K562 (cell line): ENCODE results near the gene NBPF14. TPM values are rescaled to one million over a fixed set of nuclear protein-coding genes. Genes with fewer than 3 reads are reported as not detected.
A peak's percentile ranks its signal among the peaks of the same experiment; 100 is the strongest.

ENCODE experiments used
- DDX20 ChIP-seq: fragments of 450-650 bp; IDR thresholded peaks from 2 replicates; pipeline ENCODE4 v1.6.1; 2016; ENCODE audit warnings: missing genetic modification characterization, low read depth, mild to moderate bottlenecking, missing compliant biosample characterization, moderate library complexity
- GATAD2A ChIP-seq: fragments of 450-650 bp; IDR thresholded peaks from 2 replicates; pipeline ENCODE4 v1.6.1; 2017
- HCFC1 ChIP-seq: IDR thresholded peaks from 2 replicates; pipeline ENCODE4 v1.6.1; 2012; ENCODE audit warnings: low read depth, low read length, improper control_type of control experiment
- ILF3 ChIP-seq: fragments of 450-650 bp; IDR thresholded peaks from 2 replicates; pipeline ENCODE4 v1.6.1; 2018; ENCODE audit warnings: antibody characterized with exemption, mild to moderate bottlenecking, moderate library complexity, borderline replicate concordance
- IRF2 ChIP-seq: sonication (generic); formaldehyde crosslinking; IDR thresholded peaks from 2 replicates; pipeline ENCODE4 v1.8.1; 2022; ENCODE audit warnings: mild to moderate bottlenecking, missing genetic modification reagents
- POLR2AphosphoS5 ChIP-seq: IDR thresholded peaks from 2 replicates; pipeline ENCODE4 v1.6.1; 2011; ENCODE audit warnings: mild to moderate bottlenecking, low read depth, low read length, moderate library complexity; ENCODE audit not compliant: control insufficient read depth, insufficient read depth
- POLR2H ChIP-seq: IDR thresholded peaks from 2 replicates; pipeline ENCODE4 v1.6.1; 2016; ENCODE audit warnings: missing genetic modification characterization, low read depth, mild to moderate bottlenecking, control low read depth, missing compliant biosample characterization, moderate library complexity
- SMARCA4 ChIP-seq: fragments of 450-650 bp; IDR thresholded peaks from 2 replicates; pipeline ENCODE4 v1.6.1; 2016
- ZNF316 ChIP-seq: fragments of 450-650 bp; IDR thresholded peaks from 2 replicates; pipeline ENCODE4 v1.6.1; 2016
- ZNF324 ChIP-seq: fragments of 250-450 bp; sonication (Bioruptor Pico); IDR thresholded peaks from 2 replicates; pipeline ENCODE4 v1.4.0; 2020; ENCODE audit warnings: mild to moderate bottlenecking
- polyA plus RNA-seq, 8 experiments: library from polyadenylated mRNA; depleted of rRNA in 4 of 8; stranded (reverse) in 5 of 8; unstranded in 3 of 8; fragments of >200 nt; fragmentation: Nextera tagmentation in 2 of 8; fragmentation: Illumina TruSeq in 1 of 8; extraction: Ambion mirVana in 2 of 8; extraction: Trizol in 1 of 8; gene quantifications; 2 replicates each; pipeline versions ENCODE4 v1.2.1 to v1.2.3, GENCODE V29; 2011 to 2014; ENCODE audit warnings: inconsistent platforms in 1 of 8, missing spikeins in 1 of 8
- total RNA-seq, 7 experiments: library from RNA; depleted of rRNA in 6 of 7; stranded (reverse); fragments of >200 nt in 6 of 7; fragmentation: Illumina TruSeq in 2 of 7; extraction: Trizol in 2 of 7; gene quantifications; 2 replicates each; pipeline versions ENCODE4 v1.2.1 to v1.2.3, GENCODE V29; 2011 to 2021; ENCODE audit warnings: low replicate concordance in 1 of 7
- TF ChIP-seq, protein P1 (sequence below): sonication (generic); formaldehyde crosslinking; IDR thresholded peaks from 2 replicates; pipeline ENCODE4 v1.8.0; 2022; ENCODE audit warnings: mild to moderate bottlenecking, missing genetic modification reagents
- TF ChIP-seq, protein P2 (sequence below), 2 experiments: IDR thresholded peaks; 2 replicates each; pipeline ENCODE4 v1.6.1; 2011; ENCODE audit warnings: borderline replicate concordance in 1 of 2, control low read depth in 1 of 2, low read depth in 1 of 2, low read length in 1 of 2, mild to moderate bottlenecking in 1 of 2, mixed read lengths in 1 of 2, moderate library complexity in 1 of 2; ENCODE audit not compliant: insufficient read depth in 1 of 2, insufficient read length in 1 of 2, poor library complexity in 1 of 2, severe bottlenecking in 1 of 2; ENCODE audit errors: extremely low read depth in 1 of 2
- TF ChIP-seq, protein P3 (sequence below): sonication (generic); formaldehyde crosslinking; IDR thresholded peaks from 2 replicates; pipeline ENCODE4 v1.8.1; 2023; ENCODE audit warnings: mild to moderate bottlenecking, missing genetic modification reagents
- TF ChIP-seq, protein P4 (sequence below): IDR thresholded peaks from 2 replicates; pipeline ENCODE4 v1.6.1; 2011; ENCODE audit not compliant: insufficient read length; ENCODE audit errors: extremely low read depth
- TF ChIP-seq, protein P5 (sequence below): fragments of 250-450 bp; sonication (Bioruptor Pico); IDR thresholded peaks from 2 replicates; pipeline ENCODE4 v1.9.0; 2021; ENCODE audit warnings: mild to moderate bottlenecking, inconsistent platforms

The NBPF14 gene
- total and polyA plus RNA-seq, 9 of the 15 experiments (the other 6 are each of a cell fraction or from before 2014, with no cell fraction given), result 0.99 to 10.6 (median 6.1) TPM

DNA sequence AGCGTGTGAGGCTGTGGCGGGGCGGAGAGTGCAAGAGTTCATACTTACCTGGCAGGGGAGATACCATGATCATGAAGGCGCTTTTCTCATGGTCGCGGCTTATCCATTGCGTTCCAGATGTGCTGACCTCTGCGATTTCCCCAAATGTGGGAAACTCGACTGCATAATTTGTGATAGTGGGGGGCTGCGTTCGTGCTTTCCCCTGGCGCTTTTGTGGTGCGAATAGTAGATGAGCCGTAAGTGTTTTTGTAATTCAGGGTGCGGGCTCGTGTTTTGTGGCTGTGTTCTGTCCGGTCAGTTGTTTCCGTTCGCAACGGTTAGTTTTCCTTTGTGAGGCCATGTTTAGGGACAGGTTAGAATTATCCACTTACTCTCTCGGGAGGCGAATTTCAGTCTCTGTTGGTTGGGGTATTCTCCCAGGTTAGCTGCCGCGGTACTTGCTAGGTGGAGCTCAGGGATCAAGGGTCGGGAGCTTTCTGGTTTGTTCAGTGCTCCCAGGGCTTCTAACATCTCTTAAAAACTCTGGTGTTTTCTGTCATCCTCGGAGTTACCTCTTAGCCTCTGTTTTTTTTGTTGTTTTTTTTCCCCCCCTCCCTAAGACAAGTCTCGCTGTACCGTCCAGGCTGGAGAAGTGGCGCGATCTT is 73.1 kb downstream of the NBPF14 start (continued):
- TF ChIP-seq, protein P1, sequence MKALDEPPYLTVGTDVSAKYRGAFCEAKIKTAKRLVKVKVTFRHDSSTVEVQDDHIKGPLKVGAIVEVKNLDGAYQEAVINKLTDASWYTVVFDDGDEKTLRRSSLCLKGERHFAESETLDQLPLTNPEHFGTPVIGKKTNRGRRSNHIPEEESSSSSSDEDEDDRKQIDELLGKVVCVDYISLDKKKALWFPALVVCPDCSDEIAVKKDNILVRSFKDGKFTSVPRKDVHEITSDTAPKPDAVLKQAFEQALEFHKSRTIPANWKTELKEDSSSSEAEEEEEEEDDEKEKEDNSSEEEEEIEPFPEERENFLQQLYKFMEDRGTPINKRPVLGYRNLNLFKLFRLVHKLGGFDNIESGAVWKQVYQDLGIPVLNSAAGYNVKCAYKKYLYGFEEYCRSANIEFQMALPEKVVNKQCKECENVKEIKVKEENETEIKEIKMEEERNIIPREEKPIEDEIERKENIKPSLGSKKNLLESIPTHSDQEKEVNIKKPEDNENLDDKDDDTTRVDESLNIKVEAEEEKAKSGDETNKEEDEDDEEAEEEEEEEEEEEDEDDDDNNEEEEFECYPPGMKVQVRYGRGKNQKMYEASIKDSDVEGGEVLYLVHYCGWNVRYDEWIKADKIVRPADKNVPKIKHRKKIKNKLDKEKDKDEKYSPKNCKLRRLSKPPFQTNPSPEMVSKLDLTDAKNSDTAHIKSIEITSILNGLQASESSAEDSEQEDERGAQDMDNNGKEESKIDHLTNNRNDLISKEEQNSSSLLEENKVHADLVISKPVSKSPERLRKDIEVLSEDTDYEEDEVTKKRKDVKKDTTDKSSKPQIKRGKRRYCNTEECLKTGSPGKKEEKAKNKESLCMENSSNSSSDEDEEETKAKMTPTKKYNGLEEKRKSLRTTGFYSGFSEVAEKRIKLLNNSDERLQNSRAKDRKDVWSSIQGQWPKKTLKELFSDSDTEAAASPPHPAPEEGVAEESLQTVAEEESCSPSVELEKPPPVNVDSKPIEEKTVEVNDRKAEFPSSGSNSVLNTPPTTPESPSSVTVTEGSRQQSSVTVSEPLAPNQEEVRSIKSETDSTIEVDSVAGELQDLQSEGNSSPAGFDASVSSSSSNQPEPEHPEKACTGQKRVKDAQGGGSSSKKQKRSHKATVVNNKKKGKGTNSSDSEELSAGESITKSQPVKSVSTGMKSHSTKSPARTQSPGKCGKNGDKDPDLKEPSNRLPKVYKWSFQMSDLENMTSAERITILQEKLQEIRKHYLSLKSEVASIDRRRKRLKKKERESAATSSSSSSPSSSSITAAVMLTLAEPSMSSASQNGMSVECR (CRISPR knock-in tag), result peak; percentile 92
- TF ChIP-seq DDX20, result peak; percentile 71; the same call in 1 of the 2 replicates
- TF ChIP-seq, protein P2, sequence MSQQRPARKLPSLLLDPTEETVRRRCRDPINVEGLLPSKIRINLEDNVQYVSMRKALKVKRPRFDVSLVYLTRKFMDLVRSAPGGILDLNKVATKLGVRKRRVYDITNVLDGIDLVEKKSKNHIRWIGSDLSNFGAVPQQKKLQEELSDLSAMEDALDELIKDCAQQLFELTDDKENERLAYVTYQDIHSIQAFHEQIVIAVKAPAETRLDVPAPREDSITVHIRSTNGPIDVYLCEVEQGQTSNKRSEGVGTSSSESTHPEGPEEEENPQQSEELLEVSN (IDR thresholded peaks at IDR 0.05; ENCODE audit: borderline replicate concordance in 1 of 2, extremely low read depth in 1 of 2, insufficient read depth in 1 of 2, insufficient read length in 1 of 2, low read depth in 1 of 2, low read length in 1 of 2, poor library complexity in 1 of 2, severe bottlenecking in 1 of 2), result peak in 1 of 2 experiments; percentile 49
- TF ChIP-seq SMARCA4, result peak; percentile 64
- peak; percentile 99 for TF ChIP-seq POLR2H (tag)
- peak; percentile 72 for TF ChIP-seq HCFC1
- peak; percentile 72; the same call in 1 of the 2 replicates for TF ChIP-seq GATAD2A
- TF ChIP-seq ZNF324, result peak; percentile 84
- TF ChIP-seq, protein P3, sequence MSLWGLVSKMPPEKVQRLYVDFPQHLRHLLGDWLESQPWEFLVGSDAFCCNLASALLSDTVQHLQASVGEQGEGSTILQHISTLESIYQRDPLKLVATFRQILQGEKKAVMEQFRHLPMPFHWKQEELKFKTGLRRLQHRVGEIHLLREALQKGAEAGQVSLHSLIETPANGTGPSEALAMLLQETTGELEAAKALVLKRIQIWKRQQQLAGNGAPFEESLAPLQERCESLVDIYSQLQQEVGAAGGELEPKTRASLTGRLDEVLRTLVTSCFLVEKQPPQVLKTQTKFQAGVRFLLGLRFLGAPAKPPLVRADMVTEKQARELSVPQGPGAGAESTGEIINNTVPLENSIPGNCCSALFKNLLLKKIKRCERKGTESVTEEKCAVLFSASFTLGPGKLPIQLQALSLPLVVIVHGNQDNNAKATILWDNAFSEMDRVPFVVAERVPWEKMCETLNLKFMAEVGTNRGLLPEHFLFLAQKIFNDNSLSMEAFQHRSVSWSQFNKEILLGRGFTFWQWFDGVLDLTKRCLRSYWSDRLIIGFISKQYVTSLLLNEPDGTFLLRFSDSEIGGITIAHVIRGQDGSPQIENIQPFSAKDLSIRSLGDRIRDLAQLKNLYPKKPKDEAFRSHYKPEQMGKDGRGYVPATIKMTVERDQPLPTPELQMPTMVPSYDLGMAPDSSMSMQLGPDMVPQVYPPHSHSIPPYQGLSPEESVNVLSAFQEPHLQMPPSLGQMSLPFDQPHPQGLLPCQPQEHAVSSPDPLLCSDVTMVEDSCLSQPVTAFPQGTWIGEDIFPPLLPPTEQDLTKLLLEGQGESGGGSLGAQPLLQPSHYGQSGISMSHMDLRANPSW (CRISPR knock-in tag), result peak; percentile 46; the same call in 1 of the 2 replicates
- TF ChIP-seq, protein P4, sequence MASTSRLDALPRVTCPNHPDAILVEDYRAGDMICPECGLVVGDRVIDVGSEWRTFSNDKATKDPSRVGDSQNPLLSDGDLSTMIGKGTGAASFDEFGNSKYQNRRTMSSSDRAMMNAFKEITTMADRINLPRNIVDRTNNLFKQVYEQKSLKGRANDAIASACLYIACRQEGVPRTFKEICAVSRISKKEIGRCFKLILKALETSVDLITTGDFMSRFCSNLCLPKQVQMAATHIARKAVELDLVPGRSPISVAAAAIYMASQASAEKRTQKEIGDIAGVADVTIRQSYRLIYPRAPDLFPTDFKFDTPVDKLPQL, result peak; percentile 93
- TF ChIP-seq ZNF316, result peak; percentile 99
- TF ChIP-seq, protein P5, sequence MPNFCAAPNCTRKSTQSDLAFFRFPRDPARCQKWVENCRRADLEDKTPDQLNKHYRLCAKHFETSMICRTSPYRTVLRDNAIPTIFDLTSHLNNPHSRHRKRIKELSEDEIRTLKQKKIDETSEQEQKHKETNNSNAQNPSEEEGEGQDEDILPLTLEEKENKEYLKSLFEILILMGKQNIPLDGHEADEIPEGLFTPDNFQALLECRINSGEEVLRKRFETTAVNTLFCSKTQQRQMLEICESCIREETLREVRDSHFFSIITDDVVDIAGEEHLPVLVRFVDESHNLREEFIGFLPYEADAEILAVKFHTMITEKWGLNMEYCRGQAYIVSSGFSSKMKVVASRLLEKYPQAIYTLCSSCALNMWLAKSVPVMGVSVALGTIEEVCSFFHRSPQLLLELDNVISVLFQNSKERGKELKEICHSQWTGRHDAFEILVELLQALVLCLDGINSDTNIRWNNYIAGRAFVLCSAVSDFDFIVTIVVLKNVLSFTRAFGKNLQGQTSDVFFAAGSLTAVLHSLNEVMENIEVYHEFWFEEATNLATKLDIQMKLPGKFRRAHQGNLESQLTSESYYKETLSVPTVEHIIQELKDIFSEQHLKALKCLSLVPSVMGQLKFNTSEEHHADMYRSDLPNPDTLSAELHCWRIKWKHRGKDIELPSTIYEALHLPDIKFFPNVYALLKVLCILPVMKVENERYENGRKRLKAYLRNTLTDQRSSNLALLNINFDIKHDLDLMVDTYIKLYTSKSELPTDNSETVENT (CRISPR knock-in tag), result peak; percentile 99
- TF ChIP-seq IRF2 (CRISPR knock-in tag), result peak; percentile 83; the same call in 1 of the 2 replicates
- TF ChIP-seq POLR2AphosphoS5, result peak; percentile 98
- TF ChIP-seq ILF3, result peak; percentile 99
